Forelimb muscle (tissue), 1 donor: ENCODE measurements around the gene S100A16. TPM values are rescaled to one million over a fixed set of nuclear protein-coding genes. Genes with fewer than 3 reads are reported as not detected.
"Not testable (repeated sequence)": the region's sequence is repeated elsewhere in the genome, so short reads cannot be mapped to it uniquely, and the experiment has no call there.

Experiments used
- DNase-seq: peaks from one replicate; pipeline ENCODE4 v3.0.0-alpha.2; 2013; ENCODE audit warnings: low read depth
- polyA plus RNA-seq: library from polyadenylated mRNA; unstranded; fragments of 120-200 nt; gene quantifications from one replicate; pipeline ENCODE4 v1.2.1, GENCODE V29; 2013; ENCODE audit not compliant: insufficient read length

The S100A16 gene
- polyA plus RNA-seq, 1 donor, result 43.0 TPM

DNA sequence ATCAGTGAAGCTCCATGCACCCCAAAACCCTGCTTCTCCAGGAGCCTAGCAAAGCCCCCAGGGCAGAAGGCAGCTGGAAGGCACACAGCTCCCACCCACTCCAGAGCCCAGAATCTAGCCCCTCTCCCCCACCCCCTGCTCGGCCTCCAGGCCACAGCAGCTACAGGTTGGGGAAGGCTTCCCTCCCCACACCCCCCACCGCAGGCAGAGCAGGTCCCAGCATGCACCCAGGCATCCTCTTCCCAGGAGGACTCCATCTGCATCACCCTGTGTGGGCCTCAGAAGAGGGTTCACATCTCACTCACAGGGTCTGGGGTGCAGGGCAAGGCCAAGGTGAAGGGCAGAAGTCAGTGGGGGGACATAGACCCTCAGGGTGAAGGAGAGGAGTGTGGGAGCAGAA, 2.5 kb upstream of the S100A16 start:
- DNase-seq, result no peak

DNA sequence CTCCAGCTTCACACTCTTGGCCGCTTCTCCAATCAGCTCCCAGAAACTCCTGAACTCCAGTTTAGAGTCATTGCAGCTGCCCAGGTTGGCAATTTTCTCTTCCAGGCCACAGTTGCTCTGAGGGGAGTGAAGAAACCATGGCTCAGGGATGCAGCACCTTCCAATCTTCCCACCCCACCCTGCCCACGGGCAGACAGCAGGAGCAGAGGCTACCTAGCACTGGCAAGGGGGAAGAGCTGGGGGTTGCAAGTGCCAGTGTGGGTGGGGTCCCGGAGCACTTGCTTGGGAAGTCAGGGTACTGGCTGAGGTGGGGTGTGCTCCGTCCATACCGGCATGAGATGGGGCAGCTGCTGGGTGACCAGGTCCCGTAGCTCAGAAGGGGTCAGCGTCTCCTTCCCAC, 2.0 kb upstream of the S100A16 start:
- DNase-seq, result no peak

DNA sequence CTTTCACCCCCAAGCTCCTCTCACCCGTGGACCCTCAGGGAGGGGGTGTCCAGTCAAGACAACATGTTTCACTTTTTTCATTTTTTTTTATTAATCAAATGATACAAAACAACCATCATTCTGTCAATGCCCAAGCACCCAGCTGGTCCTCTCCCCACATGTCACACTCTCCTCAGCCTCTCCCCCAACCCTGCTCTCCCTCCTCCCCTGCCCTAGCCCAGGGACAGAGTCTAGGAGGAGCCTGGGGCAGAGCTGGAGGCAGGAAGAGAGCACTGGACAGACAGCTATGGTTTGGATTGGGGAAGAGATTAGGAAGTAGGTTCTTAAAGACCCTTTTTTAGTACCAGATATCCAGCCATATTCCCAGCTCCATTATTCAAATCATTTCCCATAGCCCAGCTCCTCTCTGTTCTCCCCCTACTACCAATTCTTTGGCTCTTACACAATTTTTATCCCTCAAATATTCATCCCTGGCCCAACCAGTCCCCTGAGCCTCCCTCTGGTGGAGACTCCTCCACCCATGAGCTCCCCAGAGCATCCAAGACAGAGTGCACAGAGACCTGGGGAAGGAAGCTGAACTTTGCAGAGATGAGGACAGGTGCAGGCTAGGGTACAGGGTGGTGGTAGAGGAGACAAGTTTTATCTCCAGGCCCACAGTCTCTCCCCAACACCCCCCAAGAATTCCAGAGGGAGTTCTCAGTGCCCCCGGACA, 1.4 kb upstream of the S100A16 start:
- DNase-seq, result no peak

DNA sequence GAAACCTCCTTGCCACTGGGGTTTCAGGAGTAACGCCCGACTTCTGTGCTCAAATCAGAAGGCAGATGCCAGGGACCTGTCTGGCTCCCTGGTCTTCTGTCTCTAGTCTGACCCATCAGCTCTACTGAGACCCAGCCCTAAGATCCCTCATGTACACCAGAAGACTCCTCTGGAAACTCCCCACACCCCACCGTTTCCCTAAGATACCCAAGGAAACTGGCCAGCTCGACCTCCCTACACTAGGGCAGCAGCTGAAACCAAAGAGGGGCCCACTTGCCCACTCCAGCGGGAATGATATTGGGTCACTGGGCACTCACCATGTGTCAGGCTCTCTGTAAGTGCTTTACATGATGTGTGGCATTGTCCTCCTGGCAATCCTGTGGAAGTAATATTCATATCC, 469 bp upstream of the S100A16 start:
- DNase-seq, result no peak

DNA sequence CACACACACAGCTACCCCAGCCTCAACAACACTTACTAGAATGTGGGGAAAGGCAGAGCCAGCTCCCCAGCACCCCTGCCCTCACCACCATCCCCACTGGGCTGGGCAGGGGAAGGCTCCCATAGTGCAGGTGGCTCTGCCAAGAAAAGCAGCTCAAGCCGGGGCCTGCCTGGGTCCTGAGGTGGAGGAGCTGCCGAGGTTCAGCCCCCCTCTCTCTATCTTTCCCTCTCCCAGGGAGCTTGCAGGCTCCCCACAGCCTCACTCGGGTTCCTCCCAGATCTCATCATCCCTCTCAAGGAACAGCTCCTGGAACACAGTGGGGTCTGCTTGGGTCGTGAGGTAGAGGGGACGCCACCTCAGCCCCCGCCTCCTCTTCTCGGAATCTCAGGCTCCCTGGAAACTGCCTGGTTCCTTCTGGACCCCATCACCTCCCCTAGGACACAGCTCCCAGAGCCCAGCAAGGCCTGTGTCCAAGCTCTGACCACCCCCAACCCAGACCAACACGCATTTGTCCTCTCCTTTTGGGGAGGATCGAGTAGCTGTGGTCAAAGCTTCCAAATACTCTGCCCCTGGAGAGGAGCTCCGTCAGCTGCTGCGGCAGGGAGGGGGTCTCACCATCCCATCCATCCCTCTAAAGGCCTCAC, 704 bp downstream of the S100A16 start:
- no peak for DNase-seq

GRCh38 chr1:153611356-153611755, 1.6 kb downstream of the S100A16 start:
- no peak for DNase-seq

DNA sequence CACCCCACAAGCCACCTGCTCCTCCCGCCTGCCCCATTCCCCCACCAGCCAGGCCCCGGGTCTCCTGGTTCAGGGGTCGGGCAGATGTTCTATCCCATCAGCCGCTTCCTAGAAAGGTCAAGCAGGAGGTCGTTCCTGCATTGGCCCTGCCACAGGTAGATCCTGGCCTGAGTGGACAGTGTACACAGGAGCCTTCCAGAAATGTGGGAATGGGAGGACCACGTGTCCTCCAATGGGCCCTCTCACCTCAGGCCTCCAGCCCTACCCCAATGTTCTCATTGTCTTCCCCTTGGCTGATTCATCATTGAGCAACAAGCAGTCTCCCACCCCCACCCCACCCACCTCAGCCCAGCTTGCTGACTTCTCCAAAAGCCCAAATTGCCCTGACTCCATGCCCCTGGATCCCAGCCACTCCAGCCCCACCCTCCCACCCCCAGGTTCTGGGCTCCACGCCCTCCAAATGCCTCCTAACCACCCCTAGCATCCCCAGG, 2.1 kb downstream of the S100A16 start:
- DNase-seq, result no peak

- DNase-seq, result no peak
These were observed 2.6 kb downstream of the S100A16 start for GRCh38 chr1:153610334-153610733.

GRCh38 chr1:153609585-153609907, 3.4 kb downstream of the S100A16 start:
- no peak for DNase-seq

DNA sequence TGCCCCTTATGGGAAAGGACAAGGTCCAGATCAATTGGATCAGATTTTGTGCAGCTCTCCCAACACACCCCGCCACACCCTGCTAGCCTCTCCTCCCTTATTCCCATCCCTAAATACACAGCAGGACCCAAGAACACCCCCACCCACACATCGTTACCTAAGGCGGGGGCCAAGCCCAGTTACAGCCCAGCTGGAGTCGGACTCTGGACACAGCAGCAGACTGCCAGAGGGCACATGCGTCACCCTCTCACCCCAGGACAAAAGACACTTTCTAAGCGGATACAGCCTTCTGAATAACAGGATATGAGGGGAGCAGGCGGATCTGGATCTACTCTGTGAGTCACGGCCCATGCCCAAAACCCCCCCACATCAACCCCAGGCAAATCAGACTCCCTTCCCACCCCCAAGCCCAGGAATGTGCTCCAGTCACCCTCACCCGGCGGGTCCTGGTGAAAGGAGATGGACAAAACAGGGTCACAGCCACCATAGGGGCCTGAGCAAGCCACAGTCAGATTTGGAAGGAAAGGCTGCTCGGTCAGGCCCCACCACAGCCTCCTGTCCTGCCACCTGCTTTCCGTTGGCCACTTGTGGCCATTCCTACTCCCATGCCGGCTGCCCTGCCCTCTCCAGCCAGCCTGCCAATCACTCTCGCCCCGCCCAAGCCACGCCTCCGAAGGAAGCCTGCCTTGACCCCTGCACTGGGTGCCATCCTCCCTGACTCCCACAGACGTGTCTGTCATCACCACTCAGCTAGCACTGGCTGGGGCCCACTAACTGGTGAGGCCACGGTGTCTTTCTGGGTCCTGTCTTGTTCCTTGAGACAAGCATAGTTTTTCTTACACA, 4.0 kb downstream of the S100A16 start:
- no peak for DNase-seq

GRCh38 chr1:153608089-153608682, 4.8 kb downstream of the S100A16 start:
- DNase-seq, result no peak

DNA sequence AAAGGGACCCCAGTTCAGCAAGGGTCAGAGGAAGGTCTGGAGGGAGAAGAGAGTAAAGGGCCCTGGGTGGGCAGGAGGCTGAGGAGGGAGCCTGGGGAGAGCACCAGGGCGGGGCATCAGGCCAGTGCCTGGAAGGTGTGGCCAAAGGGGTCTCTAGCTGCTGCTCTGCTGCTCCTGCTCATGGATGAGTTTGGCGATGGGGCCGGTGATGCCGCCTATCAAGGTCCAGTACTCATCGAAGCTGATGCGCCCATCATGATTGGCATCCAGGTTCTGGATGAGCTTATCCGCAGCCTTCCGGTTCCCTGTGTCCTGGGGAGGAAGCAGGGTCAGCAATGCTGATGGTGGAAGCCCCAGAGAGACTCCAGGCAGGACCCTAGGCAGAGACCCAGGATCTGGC, 5.6 kb downstream of the S100A16 start:
- DNase-seq, result no peak

GRCh38 chr1:153606194-153606593, 6.7 kb downstream of the S100A16 start:
- no peak for DNase-seq

GRCh38 chr1:153602749-153603148, 10.2 kb downstream of the S100A16 start:
- DNase-seq, result no peak

DNA sequence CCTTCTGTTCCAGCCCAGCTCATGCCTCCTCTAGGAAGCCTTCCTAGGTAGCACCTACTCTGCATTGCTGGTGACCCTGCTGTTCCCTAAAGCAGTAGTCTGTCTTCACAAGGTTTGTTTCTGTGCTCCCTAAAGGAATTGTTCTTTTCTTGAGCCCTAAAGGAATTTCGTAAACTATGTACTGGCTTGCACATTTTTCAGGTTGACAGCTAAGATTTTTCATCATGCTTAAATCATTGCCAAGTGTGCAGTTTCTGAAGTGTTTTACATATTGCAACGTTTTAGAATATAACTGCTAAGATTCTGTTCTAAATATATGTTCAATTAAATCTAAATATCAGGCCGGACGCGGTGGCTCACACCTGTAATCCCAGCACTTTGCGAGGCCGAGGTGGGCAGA, 13.1 kb downstream of the S100A16 start:
- DNase-seq, result no peak

GRCh38 chr1:153598309-153599172, 14.4 kb downstream of the S100A16 start:
- DNase-seq, result no peak

- DNase-seq, result no peak
These were observed 15.7 kb downstream of the S100A16 start for GRCh38 chr1:153597206-153597605.

GRCh38 chr1:153592748-153593147, 20.2 kb downstream of the S100A16 start:
- DNase-seq, result no peak

DNA sequence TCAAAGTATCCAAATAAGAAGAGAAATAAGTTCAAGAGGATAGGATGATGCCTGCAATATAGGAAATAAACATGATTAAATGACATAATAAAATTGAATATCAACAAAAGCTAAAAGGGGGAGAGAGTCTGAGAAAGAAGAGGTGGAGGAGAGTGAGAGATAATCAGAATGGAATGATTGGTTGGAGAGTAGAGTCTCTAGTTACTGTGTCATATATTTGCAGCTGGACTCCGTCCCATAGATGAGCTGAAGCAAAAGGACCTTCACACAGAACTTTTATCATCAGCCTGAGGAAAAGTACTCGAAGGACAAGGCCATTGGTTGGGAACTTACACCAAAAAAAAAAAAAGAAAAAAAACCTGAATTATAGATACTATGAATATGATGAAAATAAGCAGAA, 24.5 kb downstream of the S100A16 start:
- DNase-seq, result no peak

- DNase-seq, result not testable (repeated sequence)
These were observed 24.9 kb downstream of the S100A16 start for GRCh38 chr1:153588033-153588432.

DNA sequence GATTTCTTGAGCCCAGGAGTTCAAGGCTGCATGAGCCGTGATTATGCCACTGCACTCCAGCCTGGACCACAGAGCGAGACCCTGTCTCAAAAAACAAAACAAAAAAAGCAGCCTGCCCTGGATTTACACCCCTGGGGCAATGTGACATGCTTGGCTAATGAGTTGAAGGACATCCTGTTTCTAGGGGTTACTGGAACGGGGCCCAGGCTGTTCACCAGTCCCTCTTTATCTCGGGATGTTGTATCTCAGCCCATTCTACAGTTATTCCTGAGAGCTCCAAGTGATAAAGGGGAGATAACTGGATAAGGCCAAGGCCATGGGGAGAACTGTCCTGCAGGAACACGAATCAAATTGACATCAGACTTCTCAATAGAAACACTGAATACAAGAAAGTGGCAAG, 25.6 kb downstream of the S100A16 start:
- no peak for DNase-seq
